A673 (cell line): ENCODE data around the gene HECTD4.

Experiments used
- EZH2 ChIP-seq: fragments of 200-600 bp; sonication (generic); IDR thresholded peaks from 2 replicates; pipeline ENCODE4 v1.6.1; 2017; ENCODE audit warnings: borderline replicate concordance, low read depth, mild to moderate bottlenecking, mixed read lengths, antibody characterized with exemption, low read length; ENCODE audit not compliant: poor library complexity, severe bottlenecking
- TF ChIP-seq, protein P1 (sequence below): fragments of 300-800, 200-600 bp; sonication (generic); conservative IDR thresholded peaks from 2 replicates; pipeline ENCODE4 v1.5.1; 2017; ENCODE audit warnings: low read depth, mild to moderate bottlenecking, antibody characterized with exemption, low read length, moderate library complexity, mixed read lengths

DNA sequence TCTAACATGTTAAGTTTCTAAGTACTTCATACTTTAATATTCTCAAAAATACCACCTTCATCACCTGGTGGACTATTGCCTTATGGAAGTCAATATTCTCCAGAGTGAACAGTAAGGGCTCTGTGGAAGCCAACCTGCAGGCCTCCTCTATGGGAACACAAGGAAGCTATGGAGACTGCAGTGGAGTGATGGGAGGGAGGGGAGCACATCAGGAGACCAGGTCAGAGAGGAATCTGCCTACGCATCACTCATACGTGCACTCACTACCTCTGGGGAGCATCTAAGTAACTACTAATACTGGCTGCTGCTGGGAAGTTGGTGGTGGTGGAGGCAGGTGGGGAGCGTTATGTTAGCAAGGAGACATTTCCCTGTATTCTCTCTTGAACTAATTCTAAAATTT is 19.9 kb downstream of the HECTD4 start:
- TF ChIP-seq, protein P1, sequence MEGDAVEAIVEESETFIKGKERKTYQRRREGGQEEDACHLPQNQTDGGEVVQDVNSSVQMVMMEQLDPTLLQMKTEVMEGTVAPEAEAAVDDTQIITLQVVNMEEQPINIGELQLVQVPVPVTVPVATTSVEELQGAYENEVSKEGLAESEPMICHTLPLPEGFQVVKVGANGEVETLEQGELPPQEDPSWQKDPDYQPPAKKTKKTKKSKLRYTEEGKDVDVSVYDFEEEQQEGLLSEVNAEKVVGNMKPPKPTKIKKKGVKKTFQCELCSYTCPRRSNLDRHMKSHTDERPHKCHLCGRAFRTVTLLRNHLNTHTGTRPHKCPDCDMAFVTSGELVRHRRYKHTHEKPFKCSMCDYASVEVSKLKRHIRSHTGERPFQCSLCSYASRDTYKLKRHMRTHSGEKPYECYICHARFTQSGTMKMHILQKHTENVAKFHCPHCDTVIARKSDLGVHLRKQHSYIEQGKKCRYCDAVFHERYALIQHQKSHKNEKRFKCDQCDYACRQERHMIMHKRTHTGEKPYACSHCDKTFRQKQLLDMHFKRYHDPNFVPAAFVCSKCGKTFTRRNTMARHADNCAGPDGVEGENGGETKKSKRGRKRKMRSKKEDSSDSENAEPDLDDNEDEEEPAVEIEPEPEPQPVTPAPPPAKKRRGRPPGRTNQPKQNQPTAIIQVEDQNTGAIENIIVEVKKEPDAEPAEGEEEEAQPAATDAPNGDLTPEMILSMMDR = no peak
- no peak for TF ChIP-seq EZH2
